ENCODE measurements around the gene GAPDH. TPM values are rescaled to one million over a fixed set of nuclear protein-coding genes. Genes with fewer than 3 reads are reported as not detected.

GAPDH gene
- total and polyA plus RNA-seq, 12 donors, result 1,734 to 4,338 (median 2,450) TPM

DNA sequence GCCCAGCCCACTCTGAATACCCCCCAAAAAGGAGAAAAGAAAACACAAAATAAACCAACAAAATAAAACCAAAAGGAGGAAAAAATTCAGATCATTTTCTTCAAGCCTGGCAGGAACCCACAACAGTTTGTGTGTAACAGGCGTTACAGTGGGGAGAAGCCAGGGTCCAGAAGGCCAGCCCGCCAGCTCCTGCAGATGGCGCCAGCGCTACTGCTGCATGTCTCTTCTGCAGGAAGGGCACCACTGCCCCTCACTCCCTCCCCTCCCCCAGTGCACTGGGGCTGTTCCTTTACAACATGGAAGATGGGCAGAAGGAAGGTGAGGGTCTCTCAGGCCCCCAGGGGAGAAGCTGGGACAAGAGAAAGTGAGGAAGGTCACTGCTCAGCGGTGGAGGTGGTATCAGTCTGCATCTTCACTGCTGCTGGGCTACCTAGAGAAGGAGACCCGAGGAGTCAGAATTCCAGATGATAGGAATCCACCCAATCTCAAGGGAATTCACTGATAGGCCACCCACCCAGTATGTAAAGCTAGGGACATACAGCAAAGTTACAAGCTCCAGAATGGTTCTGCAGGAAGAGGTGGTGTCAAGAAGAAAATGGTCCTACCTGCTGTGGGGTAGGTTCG, 36.1 kb downstream of the GAPDH start:
- DNase-seq, result peak in 4 of 7 donors; percentile 28 to 72 (median 59)
- intact Hi-C loops (cut with DNase I), result no loop called here
- Histone ChIP-seq H3K4me3 (no peak overlapping the region), H3K36me3 (replicated peaks in 1 of 2) (peaks cover 0 to 76% of the 10 kb centered on the region in 2 donors), H3K4me1 (replicated peaks in 1 of 2) (peaks cover 7 to 14% of the 10 kb centered on the region in 2 donors), H3K9me3 (replicated peaks in 1 of 3) (no peaks in the 10 kb centered on the region), H3K27ac (no peak overlapping the region), H3K27me3 (no peaks in the 10 kb centered on the region)
- TF ChIP-seq POLR2A (IDR thresholded peaks at IDR 0.05), result no peak
- TF ChIP-seq, protein P1, sequence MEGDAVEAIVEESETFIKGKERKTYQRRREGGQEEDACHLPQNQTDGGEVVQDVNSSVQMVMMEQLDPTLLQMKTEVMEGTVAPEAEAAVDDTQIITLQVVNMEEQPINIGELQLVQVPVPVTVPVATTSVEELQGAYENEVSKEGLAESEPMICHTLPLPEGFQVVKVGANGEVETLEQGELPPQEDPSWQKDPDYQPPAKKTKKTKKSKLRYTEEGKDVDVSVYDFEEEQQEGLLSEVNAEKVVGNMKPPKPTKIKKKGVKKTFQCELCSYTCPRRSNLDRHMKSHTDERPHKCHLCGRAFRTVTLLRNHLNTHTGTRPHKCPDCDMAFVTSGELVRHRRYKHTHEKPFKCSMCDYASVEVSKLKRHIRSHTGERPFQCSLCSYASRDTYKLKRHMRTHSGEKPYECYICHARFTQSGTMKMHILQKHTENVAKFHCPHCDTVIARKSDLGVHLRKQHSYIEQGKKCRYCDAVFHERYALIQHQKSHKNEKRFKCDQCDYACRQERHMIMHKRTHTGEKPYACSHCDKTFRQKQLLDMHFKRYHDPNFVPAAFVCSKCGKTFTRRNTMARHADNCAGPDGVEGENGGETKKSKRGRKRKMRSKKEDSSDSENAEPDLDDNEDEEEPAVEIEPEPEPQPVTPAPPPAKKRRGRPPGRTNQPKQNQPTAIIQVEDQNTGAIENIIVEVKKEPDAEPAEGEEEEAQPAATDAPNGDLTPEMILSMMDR (IDR thresholded peaks at IDR 0.05), result peak in 1 of 6 experiments; percentile 19
- WGBS, 4 donors, result 60 to 78% (median 66%) methylated on average over 7 of the region's 7 CpGs

DNA sequence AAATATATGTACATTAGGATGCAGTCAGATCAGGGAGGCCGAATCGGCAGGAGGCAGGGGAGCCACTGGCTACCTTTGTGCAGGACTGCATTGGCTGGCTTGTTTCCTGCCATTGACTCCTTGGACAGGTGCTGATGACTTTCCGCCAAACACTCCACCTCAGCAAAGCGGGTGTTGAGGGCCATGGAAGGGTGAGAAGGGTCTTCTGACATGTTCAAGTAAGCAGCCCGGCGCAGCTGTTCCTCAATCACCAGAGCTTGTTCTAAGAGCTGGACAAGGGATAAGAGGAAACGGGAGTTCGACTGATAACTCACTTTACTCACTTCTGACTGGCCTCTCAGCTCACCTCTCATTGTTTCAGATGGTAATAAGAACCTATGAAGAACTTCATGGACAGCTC, 38.7 kb downstream of the GAPDH start:
- Histone ChIP-seq H3K27ac (no peak overlapping the region), H3K4me3 (no peak overlapping the region), H3K36me3 (replicated peaks in 1 of 2) (peaks cover 0 to 88% of the 10 kb centered on the region in 2 donors), H3K27me3 (no peaks in the 10 kb centered on the region), H3K4me1 (replicated peaks in 1 of 2) (peaks cover 5 to 7% of the 10 kb centered on the region in 2 donors), H3K9me3 (replicated peaks in 1 of 3) (no peaks in the 10 kb centered on the region)
- intact Hi-C loops (cut with DNase I), result no loop called here
- no peak for DNase-seq
- WGBS, 4 donors, result 89 to 94% (median 92%) methylated on average over 8 of the region's 8 CpGs
- no peak for TF ChIP-seq POLR2A (IDR thresholded peaks at IDR 0.05)
- TF ChIP-seq, protein P1 (IDR thresholded peaks at IDR 0.05), result no peak

DNA sequence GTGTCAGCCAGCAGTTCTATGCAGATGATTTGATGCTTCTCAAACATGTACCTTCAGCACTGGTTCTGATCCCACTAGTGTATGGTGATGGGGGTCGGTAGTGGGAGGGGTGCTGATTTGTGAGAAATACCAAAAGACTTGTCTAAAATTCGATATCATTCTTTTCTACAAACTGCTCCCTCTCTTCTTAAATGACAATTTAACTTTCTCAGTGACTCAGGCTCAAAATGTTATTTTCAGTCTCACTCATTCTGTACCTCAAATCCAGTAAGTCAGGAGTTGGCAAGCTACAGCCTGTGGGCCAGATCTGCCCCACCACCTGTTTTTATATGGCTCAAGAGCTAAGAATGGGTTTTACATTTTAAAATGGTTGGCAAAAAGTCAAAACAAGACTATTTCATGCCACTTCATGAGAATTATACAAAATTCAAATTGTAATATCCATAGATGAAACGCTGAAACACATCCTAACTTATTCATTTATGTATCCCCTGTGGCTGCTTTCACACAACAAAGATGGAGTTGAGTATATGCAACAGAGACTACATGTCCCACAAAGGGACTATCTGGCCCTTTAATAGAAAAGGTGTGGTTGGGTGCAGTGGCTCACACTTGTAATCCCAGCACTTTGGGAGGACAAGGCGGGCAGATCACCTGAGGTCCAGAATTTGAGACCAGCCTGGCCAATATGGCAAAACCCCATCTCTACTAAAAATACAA, 40.4 kb downstream of the GAPDH start:
- peaks cover 0 to 100% of the 10 kb centered on the region in 2 donors for H3K36me3 ChIP-seq (replicated peaks in 1 of 2)
- H3K9me3 ChIP-seq (replicated peaks in 1 of 3), result no peaks in the 10 kb centered on the region
- DNase-seq, result no peak
- intact Hi-C loops (cut with DNase I), result no loop called here
- H3K4me3 ChIP-seq, result no peak overlapping the region
- H3K4me1 ChIP-seq (replicated peaks in 1 of 2), result no peaks in the 10 kb centered on the region
- 74 to 90% (median 88%) methylated on average over 4 of the region's 4 CpGs for WGBS, 4 donors
- no peak overlapping the region for H3K27ac ChIP-seq
- TF ChIP-seq POLR2A (IDR thresholded peaks at IDR 0.05), result no peak
- TF ChIP-seq, protein P1 (IDR thresholded peaks at IDR 0.05), result no peak
- no peaks in the 10 kb centered on the region for H3K27me3 ChIP-seq

DNA sequence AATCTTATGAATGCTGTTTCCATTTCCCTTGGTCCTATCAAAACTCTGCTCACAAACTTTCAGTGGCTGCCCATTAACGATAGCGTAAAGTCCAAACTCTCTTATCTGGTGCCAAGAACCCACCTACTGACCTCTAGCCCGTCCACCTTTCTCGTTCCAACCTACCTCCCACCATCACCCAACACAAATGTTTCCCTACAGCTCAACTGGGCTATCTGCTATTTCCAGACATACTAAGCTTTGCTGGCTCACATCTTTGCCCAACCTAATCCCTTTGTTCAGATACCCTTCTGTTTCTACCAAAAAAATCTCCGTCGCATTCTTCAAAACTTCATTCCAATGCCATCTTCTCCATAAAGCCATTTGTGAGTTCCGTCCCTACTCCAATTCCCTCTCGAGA, 41.3 kb downstream of the GAPDH start:
- intact Hi-C loops (cut with DNase I), result no loop called here
- 82 to 90% (median 88%) methylated on average over 8 of the region's 8 CpGs for WGBS, 4 donors
- DNase-seq, result no peak
- H3K9me3 ChIP-seq (replicated peaks in 1 of 3), result no peaks in the 10 kb centered on the region
- H3K36me3 ChIP-seq (replicated peaks in 1 of 2), result peaks cover 0 to 100% of the 10 kb centered on the region in 2 donors
- no peaks in the 10 kb centered on the region for H3K27me3 ChIP-seq
- no peak for TF ChIP-seq POLR2A (IDR thresholded peaks at IDR 0.05)
- TF ChIP-seq, protein P1 (IDR thresholded peaks at IDR 0.05), result no peak
- H3K4me3 ChIP-seq, result no peak overlapping the region
- no peak overlapping the region for H3K27ac ChIP-seq
- no peaks in the 10 kb centered on the region for H3K4me1 ChIP-seq (replicated peaks in 1 of 2)
